Endothelial cell of umbilical vein (primary cell): ENCODE data around the gene LGI4. TPM values are rescaled to one million over a fixed set of nuclear protein-coding genes. Genes with fewer than 3 reads are reported as not detected.

Experiments
- BruUV-seq: library from RNA; stranded (reverse); fragments of 400-500 nt; replicated peaks from 2 replicates; lab custom pipeline; 2021; lab: Mats Ljungman, UMichigan
- CTCF ChIA-PET: fragments of 300-600, 350-600 bp; sonication (Branson Sonifier 250); formaldehyde crosslinking; loops from one replicate; lab custom pipeline; 2021; ENCODE audit warnings: antibody characterized with exemption, inconsistent platforms; lab: Charles Lee
- POLR2A ChIA-PET: fragments of 300-600, 350-600 bp; sonication (Branson Sonifier 250); formaldehyde crosslinking; loops from one replicate; lab custom pipeline; 2021; ENCODE audit warnings: antibody characterized with exemption, inconsistent platforms; lab: Charles Lee
- DNase-seq: peaks from one replicate; pipeline ENCODE4 v3.0.0-alpha.2; 2011; ENCODE audit warnings: low read depth, low spot score
- FAIRE-seq: peaks from 2 replicates; lab custom pipeline; 2011; peaks lifted over from hg19 to GRCh38; lab: Jason Lieb, UNC
- H2AFZ ChIP-seq: 2 replicates; pipeline ENCODE4 v1.6.0; 2012; ENCODE audit warnings: low read depth, low read length, control low read depth, inconsistent platforms
- H3K27ac ChIP-seq: 2 replicates; pipeline ENCODE4 v1.5.1; 2011; ENCODE audit warnings: low read depth, mild to moderate bottlenecking, control low read depth, low read length, moderate library complexity; ENCODE audit not compliant: insufficient read depth
- H3K27me3 ChIP-seq, 2 experiments: 2 replicates each; pipeline versions ENCODE4 v1.6.0 to v1.6.1; 2011; ENCODE audit warnings: low read length in 2 of 2, mixed read lengths in 1 of 2; ENCODE audit not compliant: control insufficient read depth in 2 of 2, insufficient read depth in 2 of 2
- H3K36me3 ChIP-seq, 2 experiments: 2 replicates in 1 of 2; 3 replicates in 1 of 2; pipeline ENCODE4 v1.5.1; 2011; ENCODE audit warnings: low read length in 2 of 2, mild to moderate bottlenecking in 1 of 2, moderate library complexity in 1 of 2; ENCODE audit not compliant: control insufficient read depth in 2 of 2, insufficient read depth in 2 of 2; ENCODE audit errors: extremely low read depth in 1 of 2
- H3K4me1 ChIP-seq: 3 replicates; pipeline ENCODE4 v1.5.1; 2011; ENCODE audit warnings: mild to moderate bottlenecking, low read length; ENCODE audit not compliant: control insufficient read depth, insufficient read depth; ENCODE audit errors: extremely low read depth
- H3K4me2 ChIP-seq: 2 replicates; pipeline ENCODE4 v1.6.1; 2011; ENCODE audit warnings: low read length, control low read depth, mixed read lengths; ENCODE audit not compliant: insufficient read depth
- H3K4me3 ChIP-seq, 3 experiments: fragments of 200-600 bp in 1 of 3; sonication (generic), shearing (Covaris generic) in 1 of 3; replicated peaks in 1 of 3; 2 replicates each; pipeline ENCODE4 v1.5.1; 2011 to 2016; ENCODE audit warnings: control low read depth in 3 of 3, low read length in 3 of 3, mild to moderate bottlenecking in 2 of 3, inconsistent platforms in 1 of 3, low read depth in 1 of 3, moderate library complexity in 1 of 3; ENCODE audit not compliant: insufficient read depth in 1 of 3
- H3K79me2 ChIP-seq: 2 replicates; pipeline ENCODE4 v1.6.0; 2012; ENCODE audit warnings: low read length, inconsistent platforms; ENCODE audit not compliant: control insufficient read depth, insufficient read depth
- H3K9ac ChIP-seq: replicated peaks from 2 replicates; pipeline ENCODE3; 2011; ENCODE audit warnings: low read length, control low read depth; ENCODE audit not compliant: insufficient read depth; ENCODE audit errors: extremely low read depth
- H3K9me1 ChIP-seq: replicated peaks from 3 replicates; pipeline ENCODE4 v1.6.0; 2011; ENCODE audit warnings: mild to moderate bottlenecking, low read length; ENCODE audit not compliant: control insufficient read depth, insufficient read depth; ENCODE audit errors: extremely low read depth
- H3K9me3 ChIP-seq: replicated peaks from 2 replicates; pipeline ENCODE4 v1.5.1; 2012; ENCODE audit warnings: low read length, inconsistent platforms; ENCODE audit not compliant: control insufficient read depth, insufficient read depth
- H4K20me1 ChIP-seq: replicated peaks from 2 replicates; pipeline ENCODE3; 2011; ENCODE audit warnings: mild to moderate bottlenecking, low read length; ENCODE audit not compliant: control insufficient read depth, insufficient read depth; ENCODE audit errors: extremely low read depth
- CTCF ChIP-seq, 2 donors: IDR thresholded peaks; 1 replicate in 1 of 2; 2 replicates in 1 of 2; pipeline ENCODE4 v1.5.1; 2011; ENCODE audit warnings: low read length in 2 of 2, mild to moderate bottlenecking in 2 of 2, moderate library complexity in 2 of 2, control low read depth in 1 of 2, inconsistent platforms in 1 of 2, low read depth in 1 of 2; ENCODE audit not compliant: insufficient read depth in 1 of 2; ENCODE audit errors: extremely low read depth in 1 of 2
- EZH2 ChIP-seq: IDR thresholded peaks from 2 replicates; pipeline ENCODE4 v1.6.1; 2012; ENCODE audit warnings: borderline replicate concordance, low read depth, mild to moderate bottlenecking, moderate library complexity, low read length, inconsistent platforms; ENCODE audit not compliant: severe bottlenecking
- FOS ChIP-seq: IDR thresholded peaks from 2 replicates; pipeline ENCODE4 v1.6.1; 2011; ENCODE audit warnings: mild to moderate bottlenecking, low read length, moderate library complexity, borderline replicate concordance; ENCODE audit not compliant: insufficient read depth
- GATA2 ChIP-seq: IDR thresholded peaks from 2 replicates; pipeline ENCODE4 v1.7.0; 2011; ENCODE audit warnings: low read depth, mild to moderate bottlenecking, moderate library complexity, mixed read lengths, low read length; ENCODE audit not compliant: insufficient read length, insufficient read depth
- JUN ChIP-seq: IDR thresholded peaks from 2 replicates; pipeline ENCODE4 v1.6.1; 2011; ENCODE audit warnings: borderline replicate concordance, low read depth; ENCODE audit not compliant: insufficient read length, insufficient read depth
- MYC ChIP-seq: IDR thresholded peaks from one replicate; pipeline ENCODE4 v1.6.1; 2011; ENCODE audit warnings: mild to moderate bottlenecking, low read depth, low read length
- POLR2A ChIP-seq: IDR thresholded peaks from 2 replicates; pipeline ENCODE4 v1.6.1; 2012; ENCODE audit warnings: low read depth, mild to moderate bottlenecking, control low read depth, low read length
- POLR2AphosphoS5 ChIP-seq: IDR thresholded peaks from 2 replicates; pipeline ENCODE4 v1.6.1; 2012; ENCODE audit warnings: low read depth, mild to moderate bottlenecking, control low read depth, low read length, moderate library complexity; ENCODE audit not compliant: insufficient read depth
- dilution Hi-C: fragments of 300-500 bp; cut with MboI; formaldehyde crosslinking; loops from one replicate; pipeline ENCODE4 v1.15.0; 2019; ENCODE audit warnings: low sequenced_read_pairs; ENCODE audit not compliant: extremely low pct_ligation_motif_present
- intact Hi-C: fragments of 100-400 bp; cut with micrococcal nuclease; formaldehyde crosslinking; loops from one replicate; pipeline ENCODE4 v1.10.0; 2022
- polyA plus RNA-seq, 4 experiments: library from polyadenylated mRNA; depleted of rRNA in 3 of 4; stranded (reverse) in 3 of 4; unstranded in 1 of 4; fragments of >200 nt; gene quantifications; 2 replicates each; pipeline versions ENCODE4 v1.2.1 to v1.2.3, GENCODE V29; 2011 to 2012; ENCODE audit warnings: missing spikeins in 1 of 4
- total RNA-seq: library from RNA; stranded (reverse); gene quantifications from 2 replicates; pipeline ENCODE4 v1.2.3, GENCODE V29; 2021
- TF ChIP-seq, protein P1 (sequence below): IDR thresholded peaks from 2 replicates; pipeline ENCODE4 v1.6.1; 2011; ENCODE audit not compliant: insufficient read depth, insufficient read length

Gene LGI4
- total and polyA plus RNA-seq, 2 donors (not counting 3 experiments of a cell fraction or from before 2014, with no cell fraction given), result not detected

DNA sequence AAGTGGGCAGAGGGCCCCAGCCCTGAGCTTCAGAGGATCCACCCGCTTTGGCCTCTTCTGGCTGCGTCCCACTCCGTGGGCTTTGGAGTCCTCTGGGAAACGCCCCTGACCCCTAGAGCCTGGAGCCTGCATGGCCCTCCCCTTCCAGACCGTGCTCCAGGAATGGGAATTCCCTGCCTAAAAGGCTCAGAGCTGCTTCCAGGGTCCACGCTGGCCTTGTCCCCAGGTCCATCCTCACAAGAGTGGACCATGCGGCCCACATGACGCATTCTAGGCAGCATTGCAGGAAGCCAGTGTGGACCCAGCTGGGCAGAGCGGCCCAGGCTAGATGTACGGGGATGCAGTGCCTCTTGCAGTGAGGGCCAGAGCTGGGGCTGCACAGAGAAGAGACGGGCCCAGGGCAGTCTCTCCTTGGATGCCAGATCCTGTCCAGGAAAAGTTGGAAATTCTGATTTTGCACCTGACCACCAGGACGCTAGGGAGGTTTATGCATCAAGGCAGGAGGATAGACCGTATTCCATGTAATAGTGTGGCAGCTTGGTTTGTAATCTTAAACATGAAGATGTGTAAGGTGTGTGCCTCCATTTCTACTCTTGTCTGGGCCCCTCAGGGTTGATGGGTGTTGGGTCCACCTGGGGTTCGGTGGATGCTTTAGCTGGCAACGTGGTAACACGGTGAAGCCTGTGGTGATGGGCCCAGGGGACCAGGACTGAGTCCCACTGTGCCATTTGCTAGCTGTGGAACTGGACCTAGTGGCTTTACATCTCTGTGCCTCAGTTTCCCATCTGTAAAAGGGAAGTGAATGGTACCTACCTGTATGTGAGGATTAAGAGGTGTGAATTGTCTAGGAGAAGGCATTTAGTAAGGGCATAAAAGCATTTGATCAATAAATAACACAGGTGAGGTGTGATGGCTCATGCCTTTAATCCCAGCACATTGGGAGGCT lies 34.0 kb downstream of the LGI4 start:
- H4K20me1 ChIP-seq, result no peaks in the 10 kb centered on the region
- intact Hi-C loops, result no loop called here
- TF ChIP-seq FOS, result no peak
- TF ChIP-seq CTCF (IDR thresholded peaks at IDR 0.05; ENCODE audit: extremely low read depth in 1 of 2, insufficient read depth in 1 of 2, low read depth in 1 of 2, low read length in 2 of 2), result no peak
- TF ChIP-seq GATA2, result no peak
- TF ChIP-seq EZH2, result no peak
- no peak for TF ChIP-seq POLR2AphosphoS5
- TF ChIP-seq, protein P1, sequence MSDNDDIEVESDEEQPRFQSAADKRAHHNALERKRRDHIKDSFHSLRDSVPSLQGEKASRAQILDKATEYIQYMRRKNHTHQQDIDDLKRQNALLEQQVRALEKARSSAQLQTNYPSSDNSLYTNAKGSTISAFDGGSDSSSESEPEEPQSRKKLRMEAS, result no peak
- no peak for TF ChIP-seq MYC
- TF ChIP-seq POLR2A, result no peak
- no peak for TF ChIP-seq JUN
- POLR2A ChIA-PET, result no interaction called here
- H3K9me1 ChIP-seq, result no peaks in the 10 kb centered on the region
- H3K9ac ChIP-seq, result no peak overlapping the region
- no peak for FAIRE-seq
- H2AFZ ChIP-seq, result no peak overlapping the region
- DNase-seq, result no peak
- no peaks in the 10 kb centered on the region for H3K36me3 ChIP-seq
- no peak overlapping the region for H3K4me2 ChIP-seq
- CTCF ChIA-PET, result interaction anchor here (1.6 to 1.9 kb wide), 3 partner anchors 9 to 34 kb away, joined by 3 to 7 read pairs (median 7); partner anchors contain the start of gene FXYD3
- H3K4me3 ChIP-seq, result no peak overlapping the region
- H3K4me1 ChIP-seq, result no peaks in the 10 kb centered on the region
- no peak overlapping the region for H3K27ac ChIP-seq
- BruUV-seq, result no TSS peak
- H3K9me3 ChIP-seq, result no peaks in the 10 kb centered on the region
- dilution Hi-C loops, result no loop called here
- H3K79me2 ChIP-seq, result no peaks in the 10 kb centered on the region
- no peaks in the 10 kb centered on the region for H3K27me3 ChIP-seq
